Measurements from ENCODE around the gene CDCA7L. TPM values are rescaled to one million over a fixed set of nuclear protein-coding genes. Genes with fewer than 3 reads are reported as not detected.

The CDCA7L gene
- total RNA-seq, 1 donor from 2014 or later, result 15.2 TPM

GRCh38 chr7:21908746-21909145 lies 37.0 kb downstream of the CDCA7L start:
- Histone ChIP-seq H3K36me3 (ENCODE audit: insufficient read depth, low read length) (peaks cover 4% of the 10 kb centered on the region), H3K9ac (ENCODE audit: low read length) (no peak overlapping the region), H3K4me3 (ENCODE audit: insufficient read depth, low read depth, low read length) (no peak overlapping the region), H3K79me2 (ENCODE audit: insufficient read depth, low read length) (no peaks in the 10 kb centered on the region), H4K20me1 (ENCODE audit: insufficient read depth, low read length) (no peaks in the 10 kb centered on the region), H2AFZ (ENCODE audit: low read depth, low read length) (no peak overlapping the region), H3K27me3 (ENCODE audit: insufficient read depth, low read length) (no peaks in the 10 kb centered on the region), H3K4me1 (ENCODE audit: insufficient read depth, low read length) (no peaks in the 10 kb centered on the region), H3K9me3 (ENCODE audit: insufficient read depth, low read depth, low read length) (no peaks in the 10 kb centered on the region), H3K4me2 (ENCODE audit: low read length) (no peak overlapping the region), H3K27ac (ENCODE audit: low read depth, low read length) (no peak overlapping the region)
- Mint-ChIP-seq H3K36me3 (ENCODE audit: low read depth, unreplicated experiment) (peaks cover 14% of the 10 kb centered on the region), H3K4me1 (ENCODE audit: low read depth, unreplicated experiment) (no peaks in the 10 kb centered on the region), H3K4me3 (ENCODE audit: unreplicated experiment) (no peak overlapping the region), H3K27ac (ENCODE audit: unreplicated experiment) (no peak overlapping the region), H3K9me3 (ENCODE audit: unreplicated experiment) (no peaks in the 10 kb centered on the region), H3K27me3 (ENCODE audit: low read depth, unreplicated experiment) (no peaks in the 10 kb centered on the region)
- TF ChIP-seq CTCF (IDR thresholded peaks at IDR 0.05; ENCODE audit: insufficient read depth, low read depth, low read length) (no peak), EZH2 (IDR thresholded peaks at IDR 0.05; ENCODE audit: insufficient read depth, low read length) (no peak)
- DNase-seq (ENCODE audit: low read depth), result no peak
- FAIRE-seq, result no peak

DNA sequence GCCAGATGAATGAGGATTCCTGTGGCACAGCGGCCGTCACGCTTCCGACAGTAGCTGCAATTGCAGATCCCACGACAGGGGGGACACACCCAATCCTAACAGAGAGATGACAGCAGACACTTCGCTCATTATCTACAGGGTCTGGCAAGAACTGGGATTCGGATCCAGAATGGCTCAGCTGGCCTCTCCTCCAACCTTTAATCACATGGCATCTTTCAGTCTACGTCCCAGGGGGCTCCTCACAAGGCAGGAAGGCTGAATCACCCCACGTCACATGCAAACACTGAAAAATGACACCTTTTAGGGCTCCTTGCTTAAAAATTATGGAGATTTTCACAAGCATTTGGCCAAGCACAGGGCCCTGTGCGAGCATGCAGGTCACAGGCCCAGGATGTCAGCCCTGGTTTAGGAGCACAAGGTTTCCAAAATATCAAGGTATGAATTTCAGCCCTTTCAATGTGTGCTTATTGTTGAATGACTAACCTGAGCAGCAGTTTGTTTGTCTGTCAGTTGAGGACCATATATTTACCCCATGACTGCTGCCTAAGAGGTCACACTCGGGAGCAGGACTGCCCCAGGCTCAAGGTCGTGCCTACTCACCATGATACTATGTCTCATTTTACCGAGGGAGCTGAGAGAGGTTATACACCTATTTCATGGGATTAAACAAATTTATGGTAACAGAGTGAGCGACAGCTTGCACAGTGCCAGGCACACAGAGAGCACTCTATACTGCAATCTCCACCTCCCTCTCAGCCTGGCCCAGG lies 42.5 kb downstream of the CDCA7L start:
- DNase-seq (ENCODE audit: low read depth), result no peak
- FAIRE-seq, result no peak
- Histone ChIP-seq H3K9ac (ENCODE audit: low read length) (no peak overlapping the region), H3K79me2 (ENCODE audit: insufficient read depth, low read length) (no peaks in the 10 kb centered on the region), H3K27ac (ENCODE audit: low read depth, low read length) (no peak overlapping the region), H2AFZ (ENCODE audit: low read depth, low read length) (no peak overlapping the region), H3K4me2 (ENCODE audit: low read length) (no peak overlapping the region), H4K20me1 (ENCODE audit: insufficient read depth, low read length) (no peaks in the 10 kb centered on the region), H3K4me3 (ENCODE audit: insufficient read depth, low read depth, low read length) (no peak overlapping the region), H3K36me3 (ENCODE audit: insufficient read depth, low read length) (peaks cover 9% of the 10 kb centered on the region), H3K4me1 (ENCODE audit: insufficient read depth, low read length) (no peaks in the 10 kb centered on the region), H3K27me3 (ENCODE audit: insufficient read depth, low read length) (no peaks in the 10 kb centered on the region), H3K9me3 (ENCODE audit: insufficient read depth, low read depth, low read length) (no peaks in the 10 kb centered on the region)
- Mint-ChIP-seq H3K9me3 (ENCODE audit: unreplicated experiment) (no peaks in the 10 kb centered on the region), H3K4me1 (ENCODE audit: low read depth, unreplicated experiment) (no peaks in the 10 kb centered on the region), H3K36me3 (ENCODE audit: low read depth, unreplicated experiment) (peaks cover 19% of the 10 kb centered on the region), H3K4me3 (ENCODE audit: unreplicated experiment) (no peak overlapping the region), H3K27ac (ENCODE audit: unreplicated experiment) (no peak overlapping the region), H3K27me3 (ENCODE audit: low read depth, unreplicated experiment) (no peaks in the 10 kb centered on the region)
- TF ChIP-seq EZH2 (IDR thresholded peaks at IDR 0.05; ENCODE audit: insufficient read depth, low read length) (no peak), CTCF (IDR thresholded peaks at IDR 0.05; ENCODE audit: insufficient read depth, low read depth, low read length) (no peak)

GRCh38 chr7:21902240-21902639 lies 43.5 kb downstream of the CDCA7L start:
- H3K79me2 ChIP-seq (ENCODE audit: insufficient read depth, low read length), result no peaks in the 10 kb centered on the region
- Mint-ChIP-seq H3K27ac (ENCODE audit: unreplicated experiment) (no peak overlapping the region), H3K4me1 (ENCODE audit: low read depth, unreplicated experiment) (no peaks in the 10 kb centered on the region), H3K27me3 (ENCODE audit: low read depth, unreplicated experiment) (no peaks in the 10 kb centered on the region), H3K36me3 (ENCODE audit: low read depth, unreplicated experiment) (peaks cover 16% of the 10 kb centered on the region), H3K4me3 (ENCODE audit: unreplicated experiment) (no peak overlapping the region), H3K9me3 (ENCODE audit: unreplicated experiment) (no peaks in the 10 kb centered on the region)
- H3K4me2 ChIP-seq (ENCODE audit: low read length), result no peak overlapping the region
- no peaks in the 10 kb centered on the region for H4K20me1 ChIP-seq (ENCODE audit: insufficient read depth, low read length)
- no peaks in the 10 kb centered on the region for H3K4me1 ChIP-seq (ENCODE audit: insufficient read depth, low read length)
- peaks cover 9% of the 10 kb centered on the region for H3K36me3 ChIP-seq (ENCODE audit: insufficient read depth, low read length)
- no peak overlapping the region for H3K27ac ChIP-seq (ENCODE audit: low read depth, low read length)
- H3K9me3 ChIP-seq (ENCODE audit: insufficient read depth, low read depth, low read length), result no peaks in the 10 kb centered on the region
- no peak overlapping the region for H2AFZ ChIP-seq (ENCODE audit: low read depth, low read length)
- DNase-seq (ENCODE audit: low read depth) (peak; percentile 36), FAIRE-seq (no peak)
- H3K9ac ChIP-seq (ENCODE audit: low read length), result no peak overlapping the region
- H3K27me3 ChIP-seq (ENCODE audit: insufficient read depth, low read length), result no peaks in the 10 kb centered on the region
- TF ChIP-seq CTCF (IDR thresholded peaks at IDR 0.05; ENCODE audit: insufficient read depth, low read depth, low read length) (no peak), EZH2 (IDR thresholded peaks at IDR 0.05; ENCODE audit: insufficient read depth, low read length) (no peak)
- no peak overlapping the region for H3K4me3 ChIP-seq (ENCODE audit: insufficient read depth, low read depth, low read length)

Data from astrocyte (in vitro differentiated cells and primary cell).